WTC11 (cell line): ENCODE results near the gene CPXM2. TPM values are rescaled to one million over a fixed set of nuclear protein-coding genes. Genes with fewer than 3 reads are reported as not detected.

Source experiments
- ATAC-seq: fragments of 200-7000 bp; cut with Tn5 transposase; 2 replicates; pipeline ENCODE4 v1.10.0; 2021; ENCODE audit warnings: mild to moderate bottlenecking, moderate library complexity
- CTCF ChIA-PET: fragments of 300-600 bp; sonication (Branson Sonifier 250); formaldehyde crosslinking; loops from one replicate; lab custom pipeline; 2021; ENCODE audit warnings: antibody characterized with exemption; lab: Charles Lee
- POLR2A ChIA-PET: fragments of 350-600 bp; sonication (Branson Sonifier 250); formaldehyde crosslinking; loops from one replicate; lab custom pipeline; 2021; ENCODE audit warnings: antibody characterized with exemption; lab: Charles Lee
- DNase-seq: peaks from one replicate; pipeline ENCODE4 v3.0.0; 2021; ENCODE audit warnings: low spot score
- H3K27ac Mint-ChIP-seq: 2 replicates; pipeline ENCODE4 v1.8.0; 2021; ENCODE audit warnings: mixed read lengths
- H3K27me3 Mint-ChIP-seq: 2 replicates; pipeline ENCODE4 v1.8.0; 2021; ENCODE audit warnings: low read depth, mild to moderate bottlenecking, moderate library complexity, mixed read lengths
- H3K36me3 Mint-ChIP-seq: 2 replicates; pipeline ENCODE4 v1.8.0; 2021; ENCODE audit warnings: mixed read lengths
- H3K4me1 Mint-ChIP-seq: 2 replicates; pipeline ENCODE4 v1.8.0; 2022; ENCODE audit warnings: mixed read lengths
- H3K4me3 Mint-ChIP-seq: 2 replicates; pipeline ENCODE4 v1.8.0; 2021; ENCODE audit warnings: mild to moderate bottlenecking, moderate library complexity, mixed read lengths
- H3K9me3 Mint-ChIP-seq: 2 replicates; pipeline ENCODE4 v1.8.0; 2021; ENCODE audit warnings: mixed read lengths
- AFF4 ChIP-seq: sonication (generic); formaldehyde crosslinking; IDR thresholded peaks from 2 replicates; pipeline ENCODE4 v1.8.1; 2023; ENCODE audit warnings: mild to moderate bottlenecking, missing genetic modification reagents, borderline replicate concordance
- ATF1 ChIP-seq: sonication (generic); formaldehyde crosslinking; IDR thresholded peaks from 2 replicates; pipeline ENCODE4 v1.8.1; 2023; ENCODE audit warnings: mild to moderate bottlenecking, moderate library complexity, missing genetic modification reagents
- ATF6 ChIP-seq: sonication (generic); formaldehyde crosslinking; IDR thresholded peaks from 2 replicates; pipeline ENCODE4 v1.8.1; 2023; ENCODE audit warnings: mild to moderate bottlenecking, missing genetic modification reagents
- E2F4 ChIP-seq: sonication (generic); formaldehyde crosslinking; IDR thresholded peaks from 2 replicates; pipeline ENCODE4 v1.8.1; 2022; ENCODE audit warnings: low read depth, mild to moderate bottlenecking, moderate library complexity, missing genetic modification reagents, borderline replicate concordance
- E2F5 ChIP-seq: sonication (generic); formaldehyde crosslinking; IDR thresholded peaks from 2 replicates; pipeline ENCODE4 v1.8.1; 2022; ENCODE audit warnings: mild to moderate bottlenecking, moderate library complexity, missing genetic modification reagents
- ERG ChIP-seq: fragments of 250-450 bp; sonication (Bioruptor Pico); IDR thresholded peaks from 2 replicates; pipeline ENCODE4 v1.8.0; 2021; ENCODE audit warnings: mild to moderate bottlenecking
- GTF2I ChIP-seq: fragments of 250-450 bp; sonication (Bioruptor Pico); conservative IDR thresholded peaks from 2 replicates; pipeline ENCODE4 v1.4.0; 2021; ENCODE audit warnings: mild to moderate bottlenecking
- JAZF1 ChIP-seq: fragments of 250-450 bp; sonication (Bioruptor Pico); IDR thresholded peaks from 2 replicates; pipeline ENCODE4 v1.9.0; 2021; ENCODE audit warnings: moderate library complexity, mild to moderate bottlenecking, inconsistent platforms
- MAX ChIP-seq: sonication (generic); formaldehyde crosslinking; IDR thresholded peaks from 2 replicates; pipeline ENCODE4 v1.8.0; 2022; ENCODE audit warnings: mild to moderate bottlenecking, missing genetic modification reagents
- NR1H2 ChIP-seq: sonication (generic); formaldehyde crosslinking; IDR thresholded peaks from 2 replicates; pipeline ENCODE4 v1.9.0; 2021; ENCODE audit warnings: mild to moderate bottlenecking, moderate library complexity, missing genetic modification reagents
- OVOL2 ChIP-seq: fragments of 250-450 bp; sonication (Bioruptor Pico); IDR thresholded peaks from 2 replicates; pipeline ENCODE4 v1.9.0; 2021; ENCODE audit warnings: mild to moderate bottlenecking, borderline replicate concordance
- RELA ChIP-seq: sonication (generic); formaldehyde crosslinking; IDR thresholded peaks from 2 replicates; pipeline ENCODE4 v1.8.1; 2022; ENCODE audit warnings: missing genetic modification reagents, mild to moderate bottlenecking, borderline replicate concordance
- RORB ChIP-seq: fragments of 250-450 bp; sonication (Bioruptor Pico); IDR thresholded peaks from 2 replicates; pipeline ENCODE4 v1.9.0; 2021; ENCODE audit warnings: mild to moderate bottlenecking
- SMAD3 ChIP-seq: sonication (generic); formaldehyde crosslinking; IDR thresholded peaks from 2 replicates; pipeline ENCODE4 v1.8.0; 2022; ENCODE audit warnings: missing genetic modification reagents, mild to moderate bottlenecking, borderline replicate concordance
- TCF7 ChIP-seq: sonication (generic); formaldehyde crosslinking; IDR thresholded peaks from 2 replicates; pipeline ENCODE4 v1.8.0; 2022; ENCODE audit warnings: mild to moderate bottlenecking, low read depth, missing genetic modification reagents, moderate library complexity
- TEAD4 ChIP-seq: sonication (generic); formaldehyde crosslinking; IDR thresholded peaks from 2 replicates; pipeline ENCODE4 v1.8.0; 2022; ENCODE audit warnings: mild to moderate bottlenecking, missing genetic modification reagents
- ZBTB43 ChIP-seq: sonication (generic); formaldehyde crosslinking; IDR thresholded peaks from 2 replicates; pipeline ENCODE4 v1.8.1; 2023; ENCODE audit warnings: mild to moderate bottlenecking, missing genetic modification reagents
- ZNF121 ChIP-seq: sonication (generic); formaldehyde crosslinking; IDR thresholded peaks from 2 replicates; pipeline ENCODE4 v1.8.0; 2023; ENCODE audit warnings: missing genetic modification reagents
- ZNF396 ChIP-seq: fragments of 250-450 bp; sonication (Bioruptor Pico); IDR thresholded peaks from 2 replicates; pipeline ENCODE4 v1.8.0; 2021; ENCODE audit warnings: mild to moderate bottlenecking, moderate library complexity, borderline replicate concordance
- ZNF512 ChIP-seq: sonication (generic); formaldehyde crosslinking; IDR thresholded peaks from 2 replicates; pipeline ENCODE4 v1.8.1; 2022; ENCODE audit warnings: missing genetic modification reagents, borderline replicate concordance
- total RNA-seq: library from RNA; stranded (reverse); gene quantifications from 3 replicates; pipeline ENCODE4 v1.2.3, GENCODE V29; 2021

Gene CPXM2
- total RNA-seq, 1 experiment from 2014 or later, result 3.4 TPM

GRCh38 chr10:123906296-123906695 lies 14.7 kb upstream of the CPXM2 start (continued):
- TF ChIP-seq E2F4 (CRISPR knock-in tag) (no peak), ATF6 (CRISPR knock-in tag) (no peak), JAZF1 (CRISPR knock-in tag) (no peak), ZBTB43 (CRISPR knock-in tag) (no peak), ZNF512 (no peak), AFF4 (CRISPR knock-in tag) (no peak), MAX (CRISPR knock-in tag) (no peak), ATF1 (CRISPR knock-in tag) (no peak), GTF2I (CRISPR knock-in tag) (no peak), OVOL2 (CRISPR knock-in tag) (no peak), TEAD4 (CRISPR knock-in tag) (no peak), RELA (CRISPR knock-in tag) (no peak), ZNF121 (no peak), ERG (CRISPR knock-in tag) (no peak)

GRCh38 chr10:123904834-123905409 lies 13.3 kb upstream of the CPXM2 start:
- H3K27me3 Mint-ChIP-seq, result peaks cover 5% of the 10 kb centered on the region; the same call in 1 of the 2 replicates
- no peak overlapping the region for H3K27ac Mint-ChIP-seq
- H3K4me1 Mint-ChIP-seq, result peaks cover 6% of the 10 kb centered on the region
- ATAC-seq (no peak), DNase-seq (no peak)
- H3K4me3 Mint-ChIP-seq, result no peak overlapping the region
- H3K36me3 Mint-ChIP-seq, result peaks cover 8% of the 10 kb centered on the region; the same call in 1 of the 2 replicates
- ChIA-PET CTCF (interaction anchor here (0.9 to 1.4 kb wide), 3 partner anchors 8 to 217 kb away, joined by 3 to 4 read pairs (median 4); no protein-coding TSS in a partner anchor), POLR2A (no interaction called here)
- peaks cover 17% of the 10 kb centered on the region for H3K9me3 Mint-ChIP-seq
- no peak for TF ChIP-seq ZNF512
- TF ChIP-seq SMAD3, result no peak
- no peak for TF ChIP-seq RORB
- TF ChIP-seq TCF7 (CRISPR knock-in tag), result no peak
- TF ChIP-seq NR1H2 (CRISPR knock-in tag), result no peak
- TF ChIP-seq RELA (CRISPR knock-in tag), result no peak
- no peak for TF ChIP-seq ZNF396 (CRISPR knock-in tag)
- TF ChIP-seq GTF2I (CRISPR knock-in tag), result no peak
- TF ChIP-seq JAZF1 (CRISPR knock-in tag), result no peak
- TF ChIP-seq E2F5 (CRISPR knock-in tag), result no peak
